ENCODE measurements around the gene APEH.

APEH gene

GRCh38 chr3:49649576-49649975, 24.6 kb upstream of the APEH start (continued):
- TF ChIP-seq ATF2 (tag by site-specific recombination; IDR thresholded peaks at IDR 0.05; ENCODE audit: low read depth) (no peak), ZNF140 (tag by site-specific recombination; IDR thresholded peaks at IDR 0.05) (no peak), ZNF24 (tag by site-specific recombination; IDR thresholded peaks at IDR 0.05) (no peak)

DNA sequence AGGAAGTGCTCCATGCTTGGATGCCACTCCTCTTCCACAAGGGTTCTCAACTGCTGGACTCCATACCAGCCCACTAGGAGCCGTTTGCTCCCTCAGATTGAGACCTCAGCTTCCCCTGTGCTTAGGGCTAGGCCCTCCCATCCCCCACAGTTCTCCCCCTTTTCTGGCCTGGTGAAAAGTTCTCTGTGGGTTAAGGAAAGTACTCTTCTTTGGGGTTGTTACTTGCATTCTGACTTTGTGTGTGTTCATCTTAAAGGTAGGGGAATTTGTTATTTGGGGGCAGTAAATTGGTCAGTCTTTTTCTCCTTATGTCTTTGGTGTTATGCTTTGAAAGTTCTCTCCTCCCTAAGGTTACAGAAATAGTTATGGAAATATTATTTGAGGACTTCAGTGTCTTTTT, 24.0 kb upstream of the APEH start:
- TF ChIP-seq ZNF544 (tag by site-specific recombination; IDR thresholded peaks at IDR 0.05) (no peak), REPIN1 (tag by site-specific recombination; IDR thresholded peaks at IDR 0.05; ENCODE audit: low read depth) (no peak), HOXA7 (CRISPR knock-in tag; IDR thresholded peaks at IDR 0.05; ENCODE audit: borderline replicate concordance) (no peak), GFI1B (tag by site-specific recombination; IDR thresholded peaks at IDR 0.05) (no peak), ZNF248 (tag by site-specific recombination; IDR thresholded peaks at IDR 0.05) (no peak), KLF7 (tag by site-specific recombination; IDR thresholded peaks at IDR 0.05; ENCODE audit: borderline replicate concordance) (no peak), ZBTB20 (tag by site-specific recombination; IDR thresholded peaks at IDR 0.05) (no peak), KLF8 (tag by site-specific recombination; IDR thresholded peaks at IDR 0.05) (no peak), ZBTB8A (tag by site-specific recombination; IDR thresholded peaks at IDR 0.05) (no peak), PATZ1 (tag by site-specific recombination; IDR thresholded peaks at IDR 0.05) (no peak), SP3 (tag by site-specific recombination; IDR thresholded peaks at IDR 0.05) (no peak), ZNF114 (tag by site-specific recombination; IDR thresholded peaks at IDR 0.05) (no peak)
- TF ChIP-seq, protein P1, sequence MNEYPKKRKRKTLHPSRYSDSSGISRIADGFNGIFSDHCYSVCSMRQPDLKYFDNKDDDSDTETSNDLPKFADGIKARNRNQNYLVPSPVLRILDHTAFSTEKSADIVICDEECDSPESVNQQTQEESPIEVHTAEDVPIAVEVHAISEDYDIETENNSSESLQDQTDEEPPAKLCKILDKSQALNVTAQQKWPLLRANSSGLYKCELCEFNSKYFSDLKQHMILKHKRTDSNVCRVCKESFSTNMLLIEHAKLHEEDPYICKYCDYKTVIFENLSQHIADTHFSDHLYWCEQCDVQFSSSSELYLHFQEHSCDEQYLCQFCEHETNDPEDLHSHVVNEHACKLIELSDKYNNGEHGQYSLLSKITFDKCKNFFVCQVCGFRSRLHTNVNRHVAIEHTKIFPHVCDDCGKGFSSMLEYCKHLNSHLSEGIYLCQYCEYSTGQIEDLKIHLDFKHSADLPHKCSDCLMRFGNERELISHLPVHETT (tag by site-specific recombination; IDR thresholded peaks at IDR 0.05), result no peak

DNA sequence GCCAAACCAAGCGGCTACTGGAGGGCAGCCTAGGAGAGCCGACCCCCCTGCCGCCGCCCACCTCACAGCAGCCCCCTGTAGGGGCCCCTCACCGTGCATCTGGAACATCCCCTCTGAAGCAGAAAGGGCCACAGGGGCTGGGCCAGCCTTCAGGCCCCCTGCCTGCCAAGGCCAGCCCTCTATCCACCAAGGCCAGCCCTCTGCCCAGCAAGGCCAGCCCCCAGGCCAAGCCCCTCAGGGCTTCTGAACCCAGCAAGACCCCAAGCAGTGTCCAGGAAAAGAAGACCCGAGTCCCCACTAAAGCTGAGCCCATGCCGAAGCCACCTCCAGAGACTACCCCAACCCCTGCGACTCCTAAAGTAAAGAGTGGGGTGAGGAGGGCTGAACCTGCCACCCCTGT, 23.5 kb upstream of the APEH start:
- H3K4me1 ChIP-seq (ENCODE audit: control insufficient read depth, insufficient read depth, low read length), result no peaks in the 10 kb centered on the region
- H3K27ac ChIP-seq (ENCODE audit: extremely low read depth, low read depth, low read length), result no peak overlapping the region
- no peak overlapping the region for H3K4me3 ChIP-seq (ENCODE audit: low read depth, low read length)
- CTCF ChIA-PET, result interaction anchor here (0.6 kb wide), 1 partner anchor 91 kb away, joined by 3 read pairs; no protein-coding TSS in a partner anchor
- POLR2A ChIA-PET, result no interaction called here
- no peaks in the 10 kb centered on the region for H3K9me3 ChIP-seq (ENCODE audit: control insufficient read depth, insufficient read depth, low read depth, low read length)
- H3K36me3 ChIP-seq (ENCODE audit: control insufficient read depth in 2 of 2, insufficient read depth in 1 of 2, low read length in 2 of 2), result no peaks in the 10 kb centered on the region
- TF ChIP-seq ZNF654 (tag by site-specific recombination; IDR thresholded peaks at IDR 0.05; ENCODE audit: low read depth), result no peak
- TF ChIP-seq TRIM28 (IDR thresholded peaks at IDR 0.05; ENCODE audit: borderline replicate concordance, low read length), result no peak
- TF ChIP-seq ZNF239 (tag by site-specific recombination; IDR thresholded peaks at IDR 0.05), result no peak
- no peak for TF ChIP-seq ZIC2 (tag by site-specific recombination; IDR thresholded peaks at IDR 0.05)
- TF ChIP-seq MYNN (tag by site-specific recombination; IDR thresholded peaks at IDR 0.05; ENCODE audit: borderline replicate concordance), result no peak
- TF ChIP-seq ZNF626 (tag by site-specific recombination; IDR thresholded peaks at IDR 0.05), result no peak
- TF ChIP-seq ZNF610 (tag by site-specific recombination; IDR thresholded peaks at IDR 0.05; ENCODE audit: borderline replicate concordance), result no peak
- TF ChIP-seq ZNF76 (tag by site-specific recombination; IDR thresholded peaks at IDR 0.05; ENCODE audit: borderline replicate concordance, low read depth), result no peak
- no peak for TF ChIP-seq ZNF426 (tag by site-specific recombination; IDR thresholded peaks at IDR 0.05)
- TF ChIP-seq ZNF157 (tag by site-specific recombination; IDR thresholded peaks at IDR 0.05), result no peak
- TF ChIP-seq BCL11B (tag by site-specific recombination; IDR thresholded peaks at IDR 0.05; ENCODE audit: low read depth), result no peak
- no peak for TF ChIP-seq ZNF529 (tag by site-specific recombination; IDR thresholded peaks at IDR 0.05; ENCODE audit: insufficient replicate concordance)
- TF ChIP-seq ZNF423 (tag by site-specific recombination; IDR thresholded peaks at IDR 0.05), result no peak
- TF ChIP-seq HOXA7 (CRISPR knock-in tag; IDR thresholded peaks at IDR 0.05; ENCODE audit: borderline replicate concordance), result no peak
- no peak for TF ChIP-seq KLF1 (tag by site-specific recombination; IDR thresholded peaks at IDR 0.05)
- TF ChIP-seq ZNF23 (tag by site-specific recombination; IDR thresholded peaks at IDR 0.05; ENCODE audit: borderline replicate concordance), result no peak
- TF ChIP-seq GFI1B (tag by site-specific recombination; IDR thresholded peaks at IDR 0.05), result no peak
- TF ChIP-seq ZNF416 (tag by site-specific recombination; IDR thresholded peaks at IDR 0.05), result no peak
- no peak for TF ChIP-seq ZBTB17 (tag by site-specific recombination; IDR thresholded peaks at IDR 0.05)

More for the DNA sequence above, 24.0 kb upstream of the APEH start:
- Histone ChIP-seq H3K4me3 (ENCODE audit: low read depth, low read length) (no peak overlapping the region), H3K4me1 (ENCODE audit: control insufficient read depth, insufficient read depth, low read length) (no peaks in the 10 kb centered on the region), H3K27ac (ENCODE audit: extremely low read depth, low read depth, low read length) (no peak overlapping the region), H3K36me3 (ENCODE audit: control insufficient read depth in 2 of 2, insufficient read depth in 1 of 2, low read length in 2 of 2) (no peaks in the 10 kb centered on the region), H3K9me3 (ENCODE audit: control insufficient read depth, insufficient read depth, low read depth, low read length) (no peaks in the 10 kb centered on the region)
- ChIA-PET CTCF (no interaction called here), POLR2A (no interaction called here)
